Suppressor macrophage (primary cell): ENCODE results near the gene GPX7.
"Not testable (repeated sequence)": the region's sequence is repeated elsewhere in the genome, so short reads cannot be mapped to it uniquely, and the experiment has no call there.

Experiments
- DNase-seq, 4 experiments: peaks; one replicate each; pipeline ENCODE4 v3.0.0-alpha.2; 2020 to 2022
- total RNA-seq, 17 experiments: gene quantifications; one replicate each; lab custom pipeline; 2026; ENCODE audit warnings: mixed read lengths in 6 of 17, inconsistent platforms in 3 of 17; lab: John Stamatoyannopoulos, UW

GPX7 gene
- 0.07 to 1.1 (median 0.21) reads per million in 17 experiments for total RNA-seq

GRCh38 chr1:52601991-52602855 lies at the start of gene GPX7:
TSS of gene GPX7 (plus strand) at chr1:52602371. CDS start at chr1:52602410, 39 bp downstream.
- peak; percentile 21 to 55 (median 37) for DNase-seq

- DNase-seq, result peak; percentile 65 to 86 (median 74)
Observed at GRCh38 chr1:52552505-52553361, 49.4 kb upstream of the GPX7 start, which contains the start of gene TUT4. TSS of gene TUT4 (minus strand) at chr1:52553092. CDS start at chr1:52526280, 26,812 bp downstream.

GRCh38 chr1:52553362-52554266 lies 48.6 kb upstream of the GPX7 start:
- peak; percentile 80 to 94 (median 88) for DNase-seq

GRCh38 chr1:52554267-52554640 lies 47.9 kb upstream of the GPX7 start:
- no peak for DNase-seq

GRCh38 chr1:52554756-52555155 lies 47.4 kb upstream of the GPX7 start:
- no peak for DNase-seq

GRCh38 chr1:52556641-52557360 lies 45.4 kb upstream of the GPX7 start:
- no peak for DNase-seq

GRCh38 chr1:52558941-52559340 lies 43.2 kb upstream of the GPX7 start:
- no peak for DNase-seq

GRCh38 chr1:52559875-52560274 lies 42.3 kb upstream of the GPX7 start:
- no peak for DNase-seq

DNA sequence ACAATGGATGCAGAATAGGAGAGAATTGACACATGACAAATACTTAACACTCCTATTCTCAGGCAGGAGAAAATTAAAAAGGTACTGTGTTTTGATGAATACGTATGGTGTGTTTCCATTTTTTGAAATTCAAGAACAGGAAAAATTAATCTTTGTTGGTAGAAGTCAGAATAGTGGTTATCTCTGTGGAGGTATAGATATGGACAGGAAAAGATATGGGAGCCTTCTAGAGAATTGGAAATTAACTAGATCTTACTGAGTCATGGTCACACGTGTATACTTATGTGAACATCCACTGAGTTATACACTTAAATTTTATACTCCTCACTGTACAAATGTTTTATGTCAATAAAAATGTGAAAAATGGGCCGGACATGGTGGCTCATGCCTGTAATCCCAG lies 39.4 kb upstream of the GPX7 start:
- no peak for DNase-seq

GRCh38 chr1:52567943-52568342 lies 34.2 kb upstream of the GPX7 start:
- no peak for DNase-seq

DNA sequence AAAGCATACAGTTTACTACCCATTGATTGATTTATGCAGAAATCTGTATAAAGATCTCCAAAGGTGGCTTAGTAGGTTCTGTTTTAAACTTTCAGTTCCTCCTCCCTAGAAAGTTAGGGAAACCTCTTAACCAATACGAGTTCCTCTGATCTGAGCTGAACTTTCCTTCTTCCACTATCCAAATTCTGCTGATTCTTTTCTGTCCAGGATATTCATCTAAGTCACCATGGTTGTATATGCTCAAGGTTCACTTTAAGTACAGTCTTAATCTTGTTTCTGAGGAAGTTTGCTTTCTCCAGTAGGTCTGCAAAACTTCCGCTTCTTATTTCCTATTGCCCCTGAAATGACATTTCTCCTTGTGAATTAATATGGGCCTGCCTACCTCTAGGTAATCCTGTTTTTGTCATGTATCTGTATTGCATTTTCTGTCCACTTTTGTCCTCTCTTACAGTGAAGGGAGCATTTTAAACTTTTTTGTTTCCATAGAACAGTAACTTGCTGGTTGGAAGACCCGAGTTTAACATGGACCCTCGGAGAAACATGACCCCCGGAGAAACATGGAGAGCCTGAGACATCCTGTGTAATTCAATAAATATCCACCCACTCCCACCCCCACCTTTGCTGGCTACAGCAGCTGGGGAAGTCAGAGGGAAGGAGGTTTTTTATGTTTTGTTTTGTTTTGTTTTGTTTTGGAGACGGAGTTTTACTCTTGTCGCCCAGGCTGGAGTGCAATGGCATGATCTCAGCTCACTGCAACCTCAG lies 32.5 kb upstream of the GPX7 start:
- DNase-seq, result peak; percentile 40 to 76 (median 58)

DNA sequence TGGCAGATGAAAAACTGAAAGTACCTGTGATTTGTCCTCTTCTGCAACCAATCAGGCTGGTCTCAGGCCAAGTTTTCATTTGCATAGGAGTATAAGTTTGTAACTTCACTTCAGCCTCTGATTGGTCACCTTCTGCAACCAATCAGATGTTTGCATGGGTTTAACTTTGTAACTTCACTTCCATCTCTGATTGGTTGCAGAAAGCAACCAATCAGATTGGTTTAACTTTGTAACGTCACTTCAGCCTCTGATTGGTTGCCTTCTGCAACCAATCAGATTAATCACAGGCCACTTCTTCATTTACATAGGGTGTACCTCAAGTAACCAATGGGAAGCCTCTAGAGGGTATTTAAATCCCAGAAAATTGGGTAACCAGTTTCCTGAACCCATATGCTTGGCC lies 30.4 kb upstream of the GPX7 start:
- DNase-seq, result peak in 3 of 4 experiments; percentile 20 to 42 (median 21)

DNA sequence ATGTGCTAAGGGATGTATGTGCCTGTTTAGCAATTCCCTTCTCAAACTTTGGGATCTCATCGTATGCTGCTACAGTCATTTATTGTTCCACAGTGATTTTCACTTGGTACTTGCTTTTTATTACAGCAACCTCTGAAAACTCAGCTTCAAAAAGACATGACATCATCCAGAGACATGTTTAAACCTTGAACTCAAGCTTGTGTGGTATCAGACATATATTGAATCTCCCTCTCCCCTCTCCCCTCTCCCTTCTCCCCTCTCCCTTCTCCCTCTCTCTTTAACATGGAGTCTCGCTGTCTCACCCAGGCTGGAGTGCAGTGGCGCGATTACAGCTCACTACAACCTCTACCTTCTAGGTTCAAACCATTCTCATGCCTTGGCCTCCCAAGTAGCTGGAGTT lies 29.8 kb upstream of the GPX7 start:
- no peak for DNase-seq

- peak in 1 of 4 experiments; percentile 20 for DNase-seq
Observed at GRCh38 chr1:52574594-52574993, 27.6 kb upstream of the GPX7 start.

DNA sequence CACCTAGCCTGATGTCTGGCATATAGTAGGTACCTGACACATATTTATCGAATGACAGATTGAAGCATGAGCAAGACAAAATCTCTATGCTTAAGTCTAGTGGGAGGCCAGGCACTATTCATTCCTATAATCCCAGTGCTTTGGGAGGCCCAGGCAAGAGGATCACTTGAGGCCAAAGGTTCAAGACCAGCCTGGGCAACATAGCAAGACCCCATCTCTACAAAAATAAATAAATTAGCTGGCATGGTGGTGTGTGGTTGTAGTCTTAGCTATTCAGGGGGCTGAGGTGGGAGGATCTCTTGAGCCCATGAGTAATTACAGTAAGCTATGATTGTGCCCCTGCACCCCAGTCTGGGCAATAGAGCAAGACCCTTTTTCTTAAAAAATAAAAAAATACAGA lies 26.1 kb upstream of the GPX7 start:
- no peak for DNase-seq

DNA sequence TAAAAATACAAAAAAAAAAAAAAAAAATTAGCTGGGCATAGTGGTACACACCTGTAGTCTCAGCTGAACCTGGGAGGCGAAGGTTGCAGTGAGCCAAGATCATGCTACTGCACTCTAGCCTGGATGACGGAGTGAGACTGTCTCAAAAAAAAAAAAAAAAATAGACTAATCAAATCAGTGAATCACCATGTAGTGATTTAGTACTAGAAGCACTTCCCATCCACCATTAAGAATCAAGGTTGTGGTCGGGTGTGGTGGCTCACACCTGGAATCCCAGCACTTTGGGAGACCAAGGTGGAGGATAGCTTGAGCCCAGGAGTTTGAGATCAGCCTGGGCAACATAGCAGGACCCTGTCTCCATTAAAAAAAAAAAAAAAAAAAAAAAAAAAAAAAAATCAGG lies 24.1 kb upstream of the GPX7 start:
- not testable (repeated sequence) for DNase-seq

GRCh38 chr1:52579415-52579814 lies 22.8 kb upstream of the GPX7 start:
- no peak for DNase-seq

DNA sequence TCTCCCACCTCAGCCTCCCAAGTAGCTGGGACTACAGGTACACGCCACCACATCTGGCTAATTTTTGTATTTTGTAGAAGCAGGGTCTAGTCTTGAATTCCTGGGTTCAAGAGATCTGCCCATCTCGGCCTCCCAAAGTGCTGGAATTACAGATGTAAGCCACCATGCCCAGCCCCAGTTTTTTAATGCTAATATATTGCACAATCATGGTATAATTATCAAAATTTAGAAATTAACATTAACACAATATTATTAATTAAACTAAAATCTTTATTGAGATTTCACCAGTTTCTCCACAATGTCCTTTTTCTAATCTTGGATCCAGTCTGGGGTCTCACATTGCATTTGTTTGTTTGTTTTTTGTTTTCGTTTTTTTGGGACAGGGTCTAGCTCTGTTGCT lies 21.9 kb upstream of the GPX7 start:
- no peak for DNase-seq

DNA sequence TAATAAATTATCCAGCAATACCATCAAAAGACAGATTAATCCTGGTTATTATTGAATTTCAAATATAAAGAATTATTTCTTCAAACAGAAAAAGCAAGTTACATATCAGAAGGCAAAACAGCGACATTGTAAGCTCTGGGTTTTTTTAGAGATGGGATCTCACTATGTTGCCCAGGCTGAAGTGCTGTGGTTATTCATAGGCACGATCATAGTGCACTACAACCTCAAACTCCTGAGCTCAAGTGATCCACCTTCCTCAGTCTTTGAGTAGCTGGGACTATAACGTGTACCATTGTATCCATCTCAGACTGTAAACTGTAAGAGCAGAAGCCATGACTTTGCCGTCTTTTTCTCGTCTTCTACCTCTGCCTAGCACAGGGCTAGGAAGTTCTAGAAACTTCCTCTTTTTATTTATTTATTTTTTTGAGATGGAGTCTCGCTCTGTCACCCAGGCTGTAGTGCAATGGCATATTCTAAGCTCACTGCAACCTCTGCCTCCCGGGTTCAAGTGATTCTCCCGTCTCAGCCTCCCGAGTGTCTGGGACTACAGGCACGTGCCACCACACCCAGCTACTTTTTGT lies 20.0 kb upstream of the GPX7 start:
- peak in 2 of 4 experiments; percentile 12 to 21 for DNase-seq

DNA sequence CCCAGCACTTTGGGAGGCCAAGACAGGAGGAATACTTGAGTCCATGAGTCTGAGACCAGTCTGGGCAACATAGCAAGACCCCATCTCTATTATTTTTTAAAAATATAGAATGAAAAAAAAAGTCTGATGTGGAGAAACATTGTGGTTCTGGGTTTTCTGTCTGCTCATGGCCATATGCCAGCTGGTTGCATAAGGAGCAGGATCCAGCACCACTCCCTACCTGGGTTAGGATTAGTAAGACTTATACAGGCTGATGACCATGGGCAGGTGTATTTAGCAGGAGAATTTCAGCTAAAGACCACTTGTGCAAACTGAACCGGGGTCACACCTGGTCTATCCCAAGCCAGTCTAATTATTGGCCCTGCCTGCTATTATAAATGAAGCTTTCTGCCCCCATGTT lies 16.7 kb upstream of the GPX7 start:
- no peak for DNase-seq
